Brain pericyte (primary cell): ENCODE measurements around the gene C11orf65.

ENCODE experiments used
- DNase-seq: peaks from one replicate; pipeline ENCODE4 v3.0.0-alpha.2; 2012; ENCODE audit warnings: low read depth, low spot score

C11orf65 gene

DNA sequence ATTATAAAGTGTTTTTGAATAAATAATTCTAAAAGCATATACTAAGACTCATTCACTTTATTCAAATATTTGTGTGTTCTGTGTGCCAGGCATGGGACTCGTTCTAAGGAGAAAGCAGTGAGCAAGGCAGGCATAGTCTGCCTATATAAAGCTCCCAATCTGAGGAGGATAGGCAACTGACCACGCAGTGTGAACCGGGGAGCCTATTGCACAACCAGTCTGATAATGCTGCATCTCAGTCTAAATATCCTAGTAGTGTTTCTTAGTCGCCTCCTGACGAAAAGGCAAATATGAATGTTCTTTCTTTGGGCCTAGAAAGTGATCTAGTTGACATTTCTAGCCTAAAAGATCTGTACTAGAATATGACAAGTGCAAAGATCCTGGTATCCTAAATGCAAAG is 98.3 kb downstream of the C11orf65 start:
- no peak for DNase-seq

DNA sequence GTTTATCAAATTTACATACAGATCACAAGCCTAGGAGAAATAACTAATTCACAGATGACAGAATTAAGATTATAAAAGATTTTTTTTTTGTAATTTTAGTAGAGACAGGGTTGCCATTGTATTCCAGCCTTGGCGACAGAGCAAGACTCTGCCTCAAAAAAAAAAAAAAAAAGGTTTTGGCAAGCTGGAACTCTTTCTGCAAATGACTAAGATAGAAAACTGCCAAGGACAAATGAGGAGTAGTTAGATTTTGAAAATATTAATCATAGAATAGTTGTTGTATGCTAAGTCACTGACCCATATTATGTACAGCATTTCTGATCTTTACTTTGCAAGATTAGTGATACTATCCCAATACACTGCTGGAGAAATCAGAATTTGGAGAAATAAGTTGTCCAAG is 99.2 kb downstream of the C11orf65 start:
- no peak for DNase-seq

DNA sequence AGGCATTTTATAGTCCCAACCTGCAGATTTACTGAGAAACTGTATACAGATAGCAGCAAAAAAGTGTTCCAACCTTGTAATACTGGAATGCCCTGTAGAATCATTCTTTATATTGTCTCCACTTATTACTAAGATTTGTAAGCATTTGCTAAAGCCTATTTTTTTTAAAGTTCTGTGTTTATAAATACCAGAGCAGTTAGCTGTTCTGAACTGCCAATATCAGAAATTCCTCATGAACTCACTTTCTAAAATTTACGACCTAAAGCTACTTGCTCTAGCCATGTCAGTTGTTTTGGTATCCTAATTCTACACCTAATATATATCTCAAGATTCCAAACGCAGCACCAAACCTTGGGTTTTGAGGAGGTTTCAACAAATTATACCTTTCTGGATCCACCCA is 103.2 kb downstream of the C11orf65 start:
- DNase-seq: no peak

DNA sequence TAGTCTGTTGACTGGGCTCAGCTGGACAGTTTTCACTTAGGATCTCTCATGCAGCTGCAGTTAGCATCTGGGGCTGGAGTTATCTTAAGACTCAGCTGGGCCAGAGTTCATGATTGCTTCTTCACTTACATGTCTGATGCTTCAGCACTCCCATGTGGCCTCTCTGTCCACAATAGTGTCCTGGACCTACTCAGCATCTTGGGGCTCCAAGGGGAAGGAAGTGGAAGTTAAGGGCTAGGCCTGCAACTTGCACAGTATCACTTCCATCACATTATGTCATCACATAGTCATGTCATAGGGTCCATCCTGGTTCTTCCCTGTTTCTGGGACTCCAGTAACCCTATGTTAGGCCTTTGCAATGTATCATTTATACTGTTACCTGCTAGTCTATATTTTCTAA is 115.9 kb downstream of the C11orf65 start:
- DNase-seq: no peak

DNA sequence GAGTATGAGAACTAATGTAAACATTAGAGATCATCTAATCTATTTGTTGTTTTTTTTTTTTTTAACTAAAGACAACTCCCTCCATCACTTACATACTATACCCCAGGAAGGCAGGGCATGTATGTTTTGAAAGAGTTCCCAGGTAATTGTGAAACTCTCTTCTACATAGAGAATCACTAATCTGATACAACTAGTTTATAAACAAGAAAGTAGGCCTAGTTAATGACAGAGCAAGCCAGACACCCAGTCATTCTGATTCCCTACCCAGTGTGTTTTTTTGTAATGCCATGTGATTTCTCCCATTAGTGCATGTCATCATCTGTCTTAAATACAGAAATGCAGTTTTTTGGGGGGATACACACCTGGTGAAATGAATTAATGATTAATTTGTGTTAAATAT is 120.9 kb downstream of the C11orf65 start:
- no peak for DNase-seq

DNA sequence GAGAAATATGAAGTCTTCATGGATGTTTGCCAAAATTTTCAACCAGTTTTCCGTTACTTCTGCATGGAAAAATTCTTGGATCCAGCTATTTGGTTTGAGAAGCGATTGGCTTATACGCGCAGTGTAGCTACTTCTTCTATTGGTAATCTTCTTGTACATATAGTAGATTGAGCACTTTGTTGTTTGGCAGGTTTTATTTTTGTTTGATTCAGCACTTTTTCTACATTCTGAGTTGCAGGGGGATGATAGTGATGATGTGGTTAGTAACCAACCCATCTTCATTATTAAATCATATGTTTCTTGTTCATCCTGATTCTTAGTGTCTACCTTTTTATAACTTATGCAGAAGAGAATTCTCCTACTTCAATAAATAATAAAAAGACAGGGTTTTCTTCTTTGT is 121.6 kb downstream of the C11orf65 start:
- no peak for DNase-seq

DNA sequence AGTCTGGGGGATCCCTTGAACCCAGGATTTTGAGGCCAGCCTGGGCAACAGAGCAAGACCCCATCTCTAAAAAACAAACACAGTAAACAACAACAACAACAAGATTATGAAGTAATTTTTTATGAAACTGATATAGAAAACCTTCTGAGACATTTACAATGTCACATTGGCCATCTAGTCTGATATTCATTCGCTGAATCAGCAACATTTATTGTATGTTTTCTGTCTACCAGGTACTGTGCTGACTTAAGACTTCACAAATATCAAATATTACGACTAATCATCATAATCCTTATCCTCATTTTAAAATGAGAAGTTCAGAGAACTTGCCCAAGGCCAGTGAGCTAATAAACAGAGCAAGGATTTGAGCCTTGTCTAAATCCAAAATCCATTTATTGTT is 123.6 kb downstream of the C11orf65 start:
- no peak for DNase-seq

DNA sequence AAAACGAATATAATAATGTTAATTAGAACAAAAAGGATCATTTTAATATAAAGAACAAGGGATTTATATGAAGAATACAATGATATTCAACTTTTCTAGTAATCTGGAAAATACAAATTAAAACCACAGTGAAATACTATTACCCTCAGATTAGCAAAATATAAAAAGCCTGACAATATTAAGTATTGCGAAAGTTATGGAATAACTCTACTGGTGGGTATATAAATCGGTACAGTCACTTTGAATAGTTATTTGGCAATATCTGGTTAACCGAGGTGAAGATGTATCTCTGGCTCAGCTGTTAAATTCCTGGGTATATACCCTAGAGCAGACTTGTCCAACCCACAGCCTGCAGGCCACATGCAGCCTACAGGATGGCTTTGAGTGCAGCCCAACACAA is 125.7 kb downstream of the C11orf65 start:
- no peak for DNase-seq

DNA sequence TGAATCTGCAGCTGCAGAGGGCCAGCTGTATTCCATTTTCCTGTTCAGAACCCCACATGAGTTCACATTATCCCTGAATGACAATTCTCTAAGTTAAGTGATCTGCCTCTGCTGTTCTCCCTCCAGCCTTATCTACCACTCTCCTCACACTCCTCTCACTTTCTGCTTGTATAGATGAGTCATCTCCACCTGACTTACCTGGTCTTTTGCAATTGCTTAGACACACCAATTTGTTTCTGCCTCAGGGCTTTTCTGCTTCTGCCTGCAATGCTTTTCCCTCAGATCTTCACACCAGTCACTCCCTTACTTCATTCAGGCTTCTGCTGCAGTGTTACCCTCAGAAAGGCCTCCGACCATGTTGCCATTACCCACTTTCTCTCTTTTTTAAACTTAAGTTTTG is 126.4 kb downstream of the C11orf65 start:
- no peak for DNase-seq

DNA sequence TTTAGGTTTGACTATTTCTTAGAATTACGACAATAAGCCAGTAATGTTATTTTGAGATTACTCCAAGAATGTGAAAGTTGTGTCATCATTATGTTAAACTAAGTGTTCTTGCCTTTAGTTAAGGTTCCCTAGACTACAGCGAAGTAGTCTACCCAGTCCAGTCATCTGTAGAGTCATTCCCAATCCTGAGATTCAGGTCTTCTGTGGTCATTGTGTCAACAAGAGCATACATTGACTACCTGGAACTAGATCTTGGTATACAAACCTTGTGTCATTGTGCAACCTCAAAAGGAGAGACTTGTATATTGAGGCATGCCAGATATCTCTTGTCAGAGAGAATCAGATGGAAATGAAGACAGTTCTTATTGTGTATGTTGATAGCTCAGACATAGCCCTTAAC is 128.6 kb downstream of the C11orf65 start:
- no peak for DNase-seq

DNA sequence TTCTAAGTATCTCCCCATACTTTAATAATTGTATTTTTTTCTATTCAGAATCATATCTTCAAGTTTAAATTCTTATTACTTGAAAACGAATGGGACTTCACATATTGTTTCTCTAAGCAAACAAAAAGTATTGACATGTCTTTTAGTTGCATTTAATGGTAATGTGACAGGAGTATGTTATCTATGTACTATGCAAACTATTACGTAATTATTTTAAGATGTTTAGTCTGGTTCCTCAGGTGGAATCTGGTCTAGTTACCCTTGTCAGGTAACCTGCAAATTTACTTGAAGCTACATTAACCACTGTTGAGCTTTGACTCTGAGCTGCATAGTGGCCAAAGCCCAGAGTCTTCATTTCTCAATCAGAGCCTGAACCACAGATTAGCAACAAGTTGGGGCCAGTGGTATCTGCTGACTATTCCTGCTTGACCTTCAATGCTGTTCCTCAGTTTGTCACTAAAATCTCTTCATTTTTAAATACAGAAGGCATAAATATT is 133.9 kb downstream of the C11orf65 start:
- DNase-seq: no peak
